GM23338 (cell line): ENCODE data around the gene IGLL5. TPM values are rescaled to one million over a fixed set of nuclear protein-coding genes. Genes with fewer than 3 reads are reported as not detected.
A peak's percentile ranks its signal among the peaks of the same experiment; 100 is the strongest.

Source experiments
- ATAC-seq: fragments of 200-7000 bp; cut with Tn5 transposase; 3 replicates; pipeline ENCODE4 v1.9.1; 2020
- DNase-seq: peaks from one replicate; pipeline ENCODE4 v3.0.0-alpha.2; 2015; ENCODE audit warnings: low spot score
- H2AFZ ChIP-seq: fragments of 200-600 bp; sonication (generic); 2 replicates; pipeline ENCODE4 v1.8.0; 2016; ENCODE audit warnings: antibody characterized with exemption, mild to moderate bottlenecking, moderate library complexity
- H3F3A ChIP-seq: fragments of 200-600 bp; sonication (generic); replicated peaks from 2 replicates; pipeline ENCODE4 v1.8.0; 2017; ENCODE audit warnings: antibody characterized with exemption, mixed run types, low read depth
- H3K27ac ChIP-seq: fragments of 200-600 bp; sonication (generic); 2 replicates; pipeline ENCODE4 v1.6.1; 2016; ENCODE audit warnings: low read depth
- H3K27me3 ChIP-seq: fragments of 200-600 bp; sonication (generic); 2 replicates; pipeline ENCODE4 v1.8.0; 2016; ENCODE audit warnings: mild to moderate bottlenecking, mixed run types, moderate library complexity; ENCODE audit not compliant: insufficient read depth
- H3K36me3 ChIP-seq: fragments of 200-600 bp; sonication (generic); 2 replicates; pipeline ENCODE4 v1.8.0; 2016; ENCODE audit warnings: mild to moderate bottlenecking; ENCODE audit not compliant: insufficient read depth
- H3K4me1 ChIP-seq: fragments of 200-600 bp; sonication (generic); 2 replicates; pipeline ENCODE4 v1.8.0; 2016; ENCODE audit warnings: mild to moderate bottlenecking, moderate library complexity; ENCODE audit not compliant: insufficient read depth
- H3K4me2 ChIP-seq: fragments of 200-600 bp; sonication (generic); 2 replicates; pipeline ENCODE4 v1.7.1; 2017; ENCODE audit warnings: mixed run types
- H3K4me3 ChIP-seq: fragments of 200-600 bp; sonication (generic); 2 replicates; pipeline ENCODE4 v1.6.1; 2016; ENCODE audit warnings: mixed run types
- H3K79me2 ChIP-seq: fragments of 200-600 bp; sonication (generic); replicated peaks from 2 replicates; pipeline ENCODE4 v1.8.0; 2017; ENCODE audit warnings: mild to moderate bottlenecking; ENCODE audit not compliant: insufficient read depth
- H3K9me2 ChIP-seq: fragments of 200-600 bp; sonication (generic); 2 replicates; pipeline ENCODE4 v1.8.0; 2017; ENCODE audit not compliant: insufficient read depth
- H4K20me1 ChIP-seq: fragments of 200-600 bp; sonication (generic); replicated peaks from 2 replicates; pipeline ENCODE4 v1.8.0; 2017; ENCODE audit warnings: mild to moderate bottlenecking; ENCODE audit not compliant: insufficient read depth
- H3K27ac Mint-ChIP-seq: 2 replicates; pipeline ENCODE4 v1.8.0; 2020; ENCODE audit warnings: inconsistent platforms, mild to moderate bottlenecking, moderate library complexity, mixed read lengths
- H3K27me3 Mint-ChIP-seq: 3 replicates; pipeline ENCODE4 v1.8.0; 2022; ENCODE audit warnings: low read depth, mild to moderate bottlenecking, moderate library complexity, mixed read lengths, inconsistent platforms; ENCODE audit not compliant: insufficient read depth, poor library complexity
- H3K36me3 Mint-ChIP-seq: 3 replicates; pipeline ENCODE4 v1.8.0; 2021; ENCODE audit warnings: low read depth, mild to moderate bottlenecking, inconsistent platforms, moderate library complexity, mixed read lengths
- H3K4me1 Mint-ChIP-seq: 3 replicates; pipeline ENCODE4 v1.8.0; 2020; ENCODE audit warnings: mild to moderate bottlenecking, inconsistent platforms, mixed read lengths
- H3K4me3 Mint-ChIP-seq: 3 replicates; pipeline ENCODE4 v1.8.0; 2021; ENCODE audit warnings: moderate library complexity, mild to moderate bottlenecking, inconsistent platforms, mixed read lengths
- H3K9me3 Mint-ChIP-seq: 3 replicates; pipeline ENCODE4 v1.8.0; 2020; ENCODE audit warnings: moderate library complexity, mild to moderate bottlenecking, inconsistent platforms, mixed read lengths
- CREB1 ChIP-seq: fragments of 250-450 bp; sonication (Bioruptor Pico); IDR thresholded peaks from 2 replicates; pipeline ENCODE4 v1.5.0; 2020; ENCODE audit warnings: low read depth, mild to moderate bottlenecking, moderate library complexity
- CTCF ChIP-seq, 2 experiments: fragments of 200-600 bp in 1 of 2; sonication (generic) in 1 of 2; conservative IDR thresholded peaks; 2 replicates each; pipeline versions ENCODE4 v1.5.1 to v1.6.1; 2016 to 2017; ENCODE audit warnings: antibody characterized with exemption in 2 of 2, low read depth in 2 of 2, mild to moderate bottlenecking in 2 of 2, moderate library complexity in 1 of 2
- ETS1 ChIP-seq: IDR thresholded peaks from 2 replicates; pipeline ENCODE4 v1.6.1; 2016; ENCODE audit warnings: antibody characterized with exemption
- EZH2 ChIP-seq: fragments of 200-600 bp; sonication (generic); IDR thresholded peaks from one replicate; pipeline ENCODE4 v1.8.0; 2017; ENCODE audit warnings: antibody characterized with exemption, mild to moderate bottlenecking, low read depth; ENCODE audit not compliant: unreplicated experiment
- EZH2phosphoT487 ChIP-seq: fragments of 200-600 bp; sonication (generic); IDR thresholded peaks from one replicate; pipeline ENCODE4 v1.8.1; 2018; ENCODE audit warnings: antibody characterized with exemption; ENCODE audit not compliant: unreplicated experiment
- NANOG ChIP-seq: IDR thresholded peaks from 2 replicates; pipeline ENCODE4 v1.6.1; 2016; ENCODE audit warnings: antibody characterized with exemption, borderline replicate concordance
- STAT1 ChIP-seq: IDR thresholded peaks from one replicate; pipeline ENCODE4 v1.6.1; 2016; ENCODE audit warnings: antibody characterized with exemption; ENCODE audit not compliant: unreplicated experiment
- ZNF114 ChIP-seq: fragments of 250-450 bp; sonication (Bioruptor Pico); IDR thresholded peaks from 2 replicates; pipeline ENCODE4 v1.5.0; 2020; ENCODE audit warnings: mild to moderate bottlenecking, moderate library complexity
- polyA plus RNA-seq: library from polyadenylated mRNA; unstranded; fragments of >200 nt; fragmentation: Nextera tagmentation; extraction: Ambion mirVana; gene quantifications from 2 replicates; pipeline ENCODE4 v1.2.1, GENCODE V29; 2016
- total RNA-seq: library from RNA; depleted of rRNA; stranded (reverse); fragments of >200 nt; shearing (Covaris generic); gene quantifications from 2 replicates; pipeline ENCODE4 v1.2.3, GENCODE V29; 2014

Gene IGLL5
- total and polyA plus RNA-seq, 2 experiments from 2014 or later: not detected

GRCh38 chr22:22867996-22868715, 19.5 kb upstream of the IGLL5 start:
- no peaks in the 10 kb centered on the region for H4K20me1 ChIP-seq
- H3K4me1 ChIP-seq: no peaks in the 10 kb centered on the region
- no peak for TF ChIP-seq CREB1
- no peak for TF ChIP-seq EZH2phosphoT487
- H3K36me3 ChIP-seq: no peaks in the 10 kb centered on the region
- ATAC-seq: no peak
- H3K9me2 ChIP-seq: no peaks in the 10 kb centered on the region
- H3K4me2 ChIP-seq: no peak overlapping the region
- H3K27ac ChIP-seq: no peak overlapping the region
- Mint-ChIP-seq H3K36me3 (no peaks in the 10 kb centered on the region), H3K27ac (no peak overlapping the region), H3K9me3 (no peaks in the 10 kb centered on the region), H3K4me1 (no peaks in the 10 kb centered on the region), H3K27me3 (peaks cover 36% of the 10 kb centered on the region), H3K4me3 (no peak overlapping the region)
- H3K4me3 ChIP-seq: no peak overlapping the region
- no peaks in the 10 kb centered on the region for H3F3A ChIP-seq
- H3K27me3 ChIP-seq: peaks cover 99% of the 10 kb centered on the region
- no peaks in the 10 kb centered on the region for H3K79me2 ChIP-seq
- H2AFZ ChIP-seq: no peak overlapping the region
- DNase-seq: no peak

GRCh38 chr22:22870577-22871404, 16.8 kb upstream of the IGLL5 start:
- Mint-ChIP-seq H3K4me3 (no peak overlapping the region), H3K27ac (no peak overlapping the region), H3K27me3 (peaks cover 36% of the 10 kb centered on the region), H3K4me1 (no peaks in the 10 kb centered on the region), H3K9me3 (no peaks in the 10 kb centered on the region), H3K36me3 (no peaks in the 10 kb centered on the region)
- Histone ChIP-seq H3K4me2 (no peak overlapping the region), H3K4me3 (no peak overlapping the region), H3K4me1 (no peaks in the 10 kb centered on the region), H4K20me1 (no peaks in the 10 kb centered on the region), H3F3A (no peaks in the 10 kb centered on the region), H3K27me3 (peaks cover 98% of the 10 kb centered on the region), H3K27ac (no peak overlapping the region), H3K9me2 (no peaks in the 10 kb centered on the region), H3K79me2 (no peaks in the 10 kb centered on the region), H3K36me3 (no peaks in the 10 kb centered on the region), H2AFZ (no peak overlapping the region)
- TF ChIP-seq CTCF (conservative IDR thresholded peaks at IDR 0.05; ENCODE audit: low read depth in 2 of 2) (peak; percentile 34 to 56), EZH2 (no peak), NANOG (no peak)
- DNase-seq: peak; percentile 63
- ATAC-seq: peak; percentile 91

- no peak for ATAC-seq
- no peak for TF ChIP-seq STAT1
- no peak for TF ChIP-seq CTCF (conservative IDR thresholded peaks at IDR 0.05; ENCODE audit: low read depth in 2 of 2)
- no peak for TF ChIP-seq ZNF114
- no peak for TF ChIP-seq ETS1
Measured at GRCh38 chr22:22871536-22872278, 15.9 kb upstream of the IGLL5 start.

More at GRCh38 chr22:22871536-22872278, 15.9 kb upstream of the IGLL5 start:
- Histone ChIP-seq H3K4me1 (no peaks in the 10 kb centered on the region), H3K79me2 (no peaks in the 10 kb centered on the region), H3K27ac (no peak overlapping the region), H2AFZ (no peak overlapping the region), H3K9me2 (no peaks in the 10 kb centered on the region), H3K4me3 (no peak overlapping the region), H3K27me3 (peaks cover 98% of the 10 kb centered on the region), H3K36me3 (no peaks in the 10 kb centered on the region), H3K4me2 (no peak overlapping the region), H4K20me1 (no peaks in the 10 kb centered on the region), H3F3A (no peaks in the 10 kb centered on the region)
- Mint-ChIP-seq H3K27me3 (peaks cover 28% of the 10 kb centered on the region), H3K36me3 (no peaks in the 10 kb centered on the region), H3K4me3 (no peak overlapping the region), H3K4me1 (no peaks in the 10 kb centered on the region), H3K9me3 (no peaks in the 10 kb centered on the region), H3K27ac (no peak overlapping the region)
- no peak for DNase-seq
